SK-N-SH treated with all-trans-retinoic acid at 6 μM for 48 hours (cell line): Measurements from ENCODE around the gene RUFY4.

ENCODE experiments used
- ISL1 ChIP-seq: fragments of 250-450 bp; sonication (Bioruptor Pico); IDR thresholded peaks from 2 replicates; pipeline ENCODE4 v2.1.2; 2022; ENCODE audit warnings: mild to moderate bottlenecking, moderate library complexity
- OSR1 ChIP-seq: fragments of 250-450 bp; sonication (Bioruptor Pico); IDR thresholded peaks from 2 replicates; pipeline ENCODE4 v1.8.0; 2022; ENCODE audit warnings: moderate library complexity, mild to moderate bottlenecking, inconsistent platforms
- POU6F1 ChIP-seq: fragments of 250-450 bp; sonication (Bioruptor Pico); IDR thresholded peaks from 2 replicates; pipeline ENCODE4 v1.8.0; 2021; ENCODE audit warnings: low read depth, mild to moderate bottlenecking, moderate library complexity, borderline replicate concordance
- RARB ChIP-seq: fragments of 250-450 bp; sonication (Bioruptor Pico); IDR thresholded peaks from 2 replicates; pipeline ENCODE4 v1.8.0; 2021; ENCODE audit warnings: mild to moderate bottlenecking, moderate library complexity
- TCF4 ChIP-seq: fragments of 250-450 bp; sonication (Bioruptor Pico); IDR thresholded peaks from 2 replicates; pipeline ENCODE4 v1.8.0; 2021; ENCODE audit warnings: mild to moderate bottlenecking, moderate library complexity, borderline replicate concordance
- ZC3H10 ChIP-seq: fragments of 250-450 bp; sonication (Bioruptor Pico); IDR thresholded peaks from 2 replicates; pipeline ENCODE4 v1.5.1; 2021; ENCODE audit warnings: mild to moderate bottlenecking, moderate library complexity
- ZFP30 ChIP-seq: fragments of 450-650 bp; formaldehyde crosslinking; IDR thresholded peaks from 2 replicates; pipeline ENCODE4 v1.5.0; 2022; ENCODE audit warnings: mild to moderate bottlenecking, moderate library complexity
- ZNF565 ChIP-seq: fragments of 450-650 bp; formaldehyde crosslinking; conservative IDR thresholded peaks from 2 replicates; pipeline ENCODE4 v1.5.0; 2020; ENCODE audit warnings: low read depth, mild to moderate bottlenecking, moderate library complexity
- ZNF70 ChIP-seq: fragments of 450-650 bp; formaldehyde crosslinking; IDR thresholded peaks from 2 replicates; pipeline ENCODE4 v1.5.0; 2020; ENCODE audit warnings: mild to moderate bottlenecking, moderate library complexity
- ZNF8 ChIP-seq: fragments of 450-650 bp; formaldehyde crosslinking; IDR thresholded peaks from 2 replicates; pipeline ENCODE4 v1.5.0; 2020; ENCODE audit warnings: mild to moderate bottlenecking, moderate library complexity
- TF ChIP-seq, protein P1 (sequence below): fragments of 250-450 bp; sonication (Bioruptor Pico); IDR thresholded peaks from 2 replicates; pipeline ENCODE4 v1.5.1; 2021; ENCODE audit warnings: mild to moderate bottlenecking, moderate library complexity
- TF ChIP-seq, protein P2 (sequence below): fragments of 250-450 bp; sonication (Bioruptor Pico); IDR thresholded peaks from 2 replicates; pipeline ENCODE4 v1.8.0; 2020; ENCODE audit warnings: mild to moderate bottlenecking, moderate library complexity, borderline replicate concordance
- TF ChIP-seq, protein P3 (sequence below): fragments of 250-450 bp; sonication (Bioruptor Pico); IDR thresholded peaks from 2 replicates; pipeline ENCODE4 v1.5.0; 2020; ENCODE audit warnings: mild to moderate bottlenecking, moderate library complexity
- TF ChIP-seq, protein P4 (sequence below): fragments of 250-450 bp; sonication (Bioruptor Pico); IDR thresholded peaks from 2 replicates; pipeline ENCODE4 v1.5.1; 2020; ENCODE audit warnings: low read depth, mild to moderate bottlenecking, moderate library complexity

DNA sequence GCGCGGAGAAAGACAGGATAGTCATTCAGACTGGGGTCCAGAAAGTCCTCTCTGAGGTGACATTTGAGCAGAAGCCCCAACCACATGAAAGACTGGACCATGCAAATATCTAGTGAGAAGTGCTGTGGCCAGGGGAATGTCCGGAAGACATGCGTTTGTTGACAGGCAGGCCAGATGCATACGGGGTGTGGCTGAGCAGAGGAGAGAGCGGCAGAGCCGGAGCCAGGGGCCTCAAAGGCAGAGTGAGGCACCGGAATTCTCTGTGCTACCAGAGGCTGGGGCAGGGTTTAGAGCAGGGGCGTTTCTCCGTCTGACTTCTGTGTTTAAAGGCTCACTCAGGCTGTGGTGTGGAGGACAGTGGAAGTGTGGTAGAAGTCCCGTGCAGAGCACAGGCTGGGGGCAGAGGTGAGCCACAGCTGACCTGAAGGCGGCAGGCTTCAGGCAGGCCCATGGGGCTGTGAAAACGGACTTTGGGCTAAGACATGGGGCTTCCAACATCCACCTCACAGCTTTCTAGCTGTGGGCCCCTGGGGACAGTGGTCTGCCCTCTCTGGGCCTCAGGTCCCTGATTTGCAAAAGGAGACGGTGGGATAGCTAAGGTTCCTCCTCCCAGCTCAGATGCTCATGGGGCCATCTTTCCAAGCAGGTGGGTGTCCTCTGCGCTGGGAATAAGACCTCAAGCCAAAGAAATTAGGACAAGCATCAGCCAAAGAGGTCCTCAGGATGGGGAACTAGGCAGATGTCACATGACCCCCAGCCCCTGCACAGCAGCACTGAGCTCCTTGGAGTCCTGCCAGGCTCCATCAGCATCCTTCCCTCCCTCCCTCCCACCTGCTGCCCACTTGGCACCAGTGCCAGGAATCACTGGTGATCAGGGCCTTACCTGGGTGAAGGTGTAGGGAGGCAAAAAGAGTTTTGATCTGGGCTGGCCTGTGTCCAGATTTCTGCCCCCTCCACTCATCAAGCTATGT, 11.2 kb downstream of the RUFY4 start:
- TF ChIP-seq ZNF565 (no peak), ZC3H10 (CRISPR knock-in tag) (no peak), ISL1 (CRISPR knock-in tag) (no peak), ZNF8 (CRISPR knock-in tag) (no peak), OSR1 (CRISPR knock-in tag) (no peak), POU6F1 (CRISPR knock-in tag) (no peak), ZFP30 (CRISPR knock-in tag) (no peak), TCF4 (CRISPR knock-in tag) (no peak), RARB (CRISPR knock-in tag) (no peak), ZNF70 (CRISPR knock-in tag) (no peak)
- TF ChIP-seq, protein P1, sequence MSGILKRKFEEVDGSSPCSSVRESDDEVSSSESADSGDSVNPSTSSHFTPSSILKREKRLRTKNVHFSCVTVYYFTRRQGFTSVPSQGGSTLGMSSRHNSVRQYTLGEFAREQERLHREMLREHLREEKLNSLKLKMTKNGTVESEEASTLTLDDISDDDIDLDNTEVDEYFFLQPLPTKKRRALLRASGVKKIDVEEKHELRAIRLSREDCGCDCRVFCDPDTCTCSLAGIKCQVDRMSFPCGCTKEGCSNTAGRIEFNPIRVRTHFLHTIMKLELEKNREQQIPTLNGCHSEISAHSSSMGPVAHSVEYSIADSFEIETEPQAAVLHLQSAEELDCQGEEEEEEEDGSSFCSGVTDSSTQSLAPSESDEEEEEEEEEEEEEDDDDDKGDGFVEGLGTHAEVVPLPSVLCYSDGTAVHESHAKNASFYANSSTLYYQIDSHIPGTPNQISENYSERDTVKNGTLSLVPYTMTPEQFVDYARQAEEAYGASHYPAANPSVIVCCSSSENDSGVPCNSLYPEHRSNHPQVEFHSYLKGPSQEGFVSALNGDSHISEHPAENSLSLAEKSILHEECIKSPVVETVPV (CRISPR knock-in tag), result no peak
- TF ChIP-seq, protein P2, sequence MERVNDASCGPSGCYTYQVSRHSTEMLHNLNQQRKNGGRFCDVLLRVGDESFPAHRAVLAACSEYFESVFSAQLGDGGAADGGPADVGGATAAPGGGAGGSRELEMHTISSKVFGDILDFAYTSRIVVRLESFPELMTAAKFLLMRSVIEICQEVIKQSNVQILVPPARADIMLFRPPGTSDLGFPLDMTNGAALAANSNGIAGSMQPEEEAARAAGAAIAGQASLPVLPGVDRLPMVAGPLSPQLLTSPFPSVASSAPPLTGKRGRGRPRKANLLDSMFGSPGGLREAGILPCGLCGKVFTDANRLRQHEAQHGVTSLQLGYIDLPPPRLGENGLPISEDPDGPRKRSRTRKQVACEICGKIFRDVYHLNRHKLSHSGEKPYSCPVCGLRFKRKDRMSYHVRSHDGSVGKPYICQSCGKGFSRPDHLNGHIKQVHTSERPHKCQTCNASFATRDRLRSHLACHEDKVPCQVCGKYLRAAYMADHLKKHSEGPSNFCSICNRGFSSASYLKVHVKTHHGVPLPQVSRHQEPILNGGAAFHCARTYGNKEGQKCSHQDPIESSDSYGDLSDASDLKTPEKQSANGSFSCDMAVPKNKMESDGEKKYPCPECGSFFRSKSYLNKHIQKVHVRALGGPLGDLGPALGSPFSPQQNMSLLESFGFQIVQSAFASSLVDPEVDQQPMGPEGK, result no peak
- TF ChIP-seq, protein P3, sequence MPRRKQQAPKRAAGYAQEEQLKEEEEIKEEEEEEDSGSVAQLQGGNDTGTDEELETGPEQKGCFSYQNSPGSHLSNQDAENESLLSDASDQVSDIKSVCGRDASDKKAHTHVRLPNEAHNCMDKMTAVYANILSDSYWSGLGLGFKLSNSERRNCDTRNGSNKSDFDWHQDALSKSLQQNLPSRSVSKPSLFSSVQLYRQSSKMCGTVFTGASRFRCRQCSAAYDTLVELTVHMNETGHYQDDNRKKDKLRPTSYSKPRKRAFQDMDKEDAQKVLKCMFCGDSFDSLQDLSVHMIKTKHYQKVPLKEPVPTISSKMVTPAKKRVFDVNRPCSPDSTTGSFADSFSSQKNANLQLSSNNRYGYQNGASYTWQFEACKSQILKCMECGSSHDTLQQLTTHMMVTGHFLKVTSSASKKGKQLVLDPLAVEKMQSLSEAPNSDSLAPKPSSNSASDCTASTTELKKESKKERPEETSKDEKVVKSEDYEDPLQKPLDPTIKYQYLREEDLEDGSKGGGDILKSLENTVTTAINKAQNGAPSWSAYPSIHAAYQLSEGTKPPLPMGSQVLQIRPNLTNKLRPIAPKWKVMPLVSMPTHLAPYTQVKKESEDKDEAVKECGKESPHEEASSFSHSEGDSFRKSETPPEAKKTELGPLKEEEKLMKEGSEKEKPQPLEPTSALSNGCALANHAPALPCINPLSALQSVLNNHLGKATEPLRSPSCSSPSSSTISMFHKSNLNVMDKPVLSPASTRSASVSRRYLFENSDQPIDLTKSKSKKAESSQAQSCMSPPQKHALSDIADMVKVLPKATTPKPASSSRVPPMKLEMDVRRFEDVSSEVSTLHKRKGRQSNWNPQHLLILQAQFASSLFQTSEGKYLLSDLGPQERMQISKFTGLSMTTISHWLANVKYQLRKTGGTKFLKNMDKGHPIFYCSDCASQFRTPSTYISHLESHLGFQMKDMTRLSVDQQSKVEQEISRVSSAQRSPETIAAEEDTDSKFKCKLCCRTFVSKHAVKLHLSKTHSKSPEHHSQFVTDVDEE (CRISPR knock-in tag), result no peak
- TF ChIP-seq, protein P4, sequence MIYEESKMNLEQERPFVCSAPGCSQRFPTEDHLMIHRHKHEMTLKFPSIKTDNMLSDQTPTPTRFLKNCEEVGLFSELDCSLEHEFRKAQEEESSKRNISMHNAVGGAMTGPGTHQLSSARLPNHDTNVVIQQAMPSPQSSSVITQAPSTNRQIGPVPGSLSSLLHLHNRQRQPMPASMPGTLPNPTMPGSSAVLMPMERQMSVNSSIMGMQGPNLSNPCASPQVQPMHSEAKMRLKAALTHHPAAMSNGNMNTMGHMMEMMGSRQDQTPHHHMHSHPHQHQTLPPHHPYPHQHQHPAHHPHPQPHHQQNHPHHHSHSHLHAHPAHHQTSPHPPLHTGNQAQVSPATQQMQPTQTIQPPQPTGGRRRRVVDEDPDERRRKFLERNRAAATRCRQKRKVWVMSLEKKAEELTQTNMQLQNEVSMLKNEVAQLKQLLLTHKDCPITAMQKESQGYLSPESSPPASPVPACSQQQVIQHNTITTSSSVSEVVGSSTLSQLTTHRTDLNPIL, result no peak
